ENCODE data around the gene SCYL1. TPM values are rescaled to one million over a fixed set of nuclear protein-coding genes. Genes with fewer than 3 reads are reported as not detected.

Gene SCYL1
- total and polyA plus RNA-seq, 7 donors = 66.9 to 106 (median 87.4) TPM

DNA sequence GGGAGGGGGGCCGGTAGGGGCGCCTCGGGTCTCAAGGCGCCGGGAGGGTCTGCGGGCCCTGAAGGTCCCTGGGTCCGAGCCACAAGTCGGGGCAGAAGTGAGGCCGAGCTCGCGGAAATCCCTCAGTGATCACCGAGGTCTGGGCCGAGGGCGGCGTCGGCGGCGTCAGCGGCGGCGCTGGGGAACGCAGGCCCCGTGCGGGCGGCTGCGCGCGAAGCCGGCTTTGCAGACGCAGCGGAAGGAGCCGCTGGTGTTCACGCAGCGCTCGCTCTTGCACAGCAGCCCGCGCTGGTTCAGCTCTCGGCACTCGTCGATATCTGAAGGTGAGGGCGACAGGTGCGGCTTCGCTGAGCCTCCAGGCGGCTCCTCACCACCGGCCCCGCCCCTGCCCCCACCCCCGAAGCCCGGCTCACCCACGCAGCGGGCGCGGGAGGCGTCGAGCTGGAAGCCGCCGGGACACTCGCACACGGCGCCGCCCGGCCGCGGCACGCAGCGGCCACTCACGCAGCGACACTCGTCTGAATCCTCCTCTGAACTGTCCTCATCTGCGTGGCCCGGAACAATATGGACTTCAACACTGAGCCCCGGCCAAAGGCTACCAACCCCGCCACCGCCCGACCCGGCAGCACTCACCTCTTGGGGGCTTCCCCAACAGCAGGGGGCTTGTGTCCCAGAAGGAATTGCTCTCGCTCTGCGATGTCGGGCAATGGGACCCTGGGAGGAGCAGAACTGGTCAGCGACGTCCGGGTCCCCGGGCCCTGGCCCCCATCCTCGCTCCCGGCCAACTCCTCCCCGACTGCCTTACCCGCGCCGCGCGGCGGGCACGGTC lies 14.2 kb downstream of the SCYL1 start:
- peak overlapping the region; percentile 84 for H3K27ac ChIP-seq
- peak overlapping the region; percentile 65 for H3K4me3 ChIP-seq
- 84 to 88% (median 85%) methylated on average over 92 of the region's 92 CpGs for WGBS, 3 donors
- DNase-seq = peak in 1 of 2 donors; percentile 22
- no peaks in the 10 kb centered on the region for H3K27me3 ChIP-seq (ENCODE audit: insufficient read depth in 3 of 3, low read length in 2 of 3)
- peaks cover 16% of the 10 kb centered on the region for H3K4me1 ChIP-seq
- peaks cover 0 to 66% of the 10 kb centered on the region in 2 donors for H3K36me3 ChIP-seq (ENCODE audit: insufficient read depth in 1 of 2, low read depth in 1 of 2)
- H3K9me3 ChIP-seq = no peaks in the 10 kb centered on the region
- ATAC-seq = no peak
- TF ChIP-seq, protein P1, sequence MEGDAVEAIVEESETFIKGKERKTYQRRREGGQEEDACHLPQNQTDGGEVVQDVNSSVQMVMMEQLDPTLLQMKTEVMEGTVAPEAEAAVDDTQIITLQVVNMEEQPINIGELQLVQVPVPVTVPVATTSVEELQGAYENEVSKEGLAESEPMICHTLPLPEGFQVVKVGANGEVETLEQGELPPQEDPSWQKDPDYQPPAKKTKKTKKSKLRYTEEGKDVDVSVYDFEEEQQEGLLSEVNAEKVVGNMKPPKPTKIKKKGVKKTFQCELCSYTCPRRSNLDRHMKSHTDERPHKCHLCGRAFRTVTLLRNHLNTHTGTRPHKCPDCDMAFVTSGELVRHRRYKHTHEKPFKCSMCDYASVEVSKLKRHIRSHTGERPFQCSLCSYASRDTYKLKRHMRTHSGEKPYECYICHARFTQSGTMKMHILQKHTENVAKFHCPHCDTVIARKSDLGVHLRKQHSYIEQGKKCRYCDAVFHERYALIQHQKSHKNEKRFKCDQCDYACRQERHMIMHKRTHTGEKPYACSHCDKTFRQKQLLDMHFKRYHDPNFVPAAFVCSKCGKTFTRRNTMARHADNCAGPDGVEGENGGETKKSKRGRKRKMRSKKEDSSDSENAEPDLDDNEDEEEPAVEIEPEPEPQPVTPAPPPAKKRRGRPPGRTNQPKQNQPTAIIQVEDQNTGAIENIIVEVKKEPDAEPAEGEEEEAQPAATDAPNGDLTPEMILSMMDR (IDR thresholded peaks at IDR 0.05) = no peak
- intact Hi-C loops (cut with DNase I) = no loop called here

DNA sequence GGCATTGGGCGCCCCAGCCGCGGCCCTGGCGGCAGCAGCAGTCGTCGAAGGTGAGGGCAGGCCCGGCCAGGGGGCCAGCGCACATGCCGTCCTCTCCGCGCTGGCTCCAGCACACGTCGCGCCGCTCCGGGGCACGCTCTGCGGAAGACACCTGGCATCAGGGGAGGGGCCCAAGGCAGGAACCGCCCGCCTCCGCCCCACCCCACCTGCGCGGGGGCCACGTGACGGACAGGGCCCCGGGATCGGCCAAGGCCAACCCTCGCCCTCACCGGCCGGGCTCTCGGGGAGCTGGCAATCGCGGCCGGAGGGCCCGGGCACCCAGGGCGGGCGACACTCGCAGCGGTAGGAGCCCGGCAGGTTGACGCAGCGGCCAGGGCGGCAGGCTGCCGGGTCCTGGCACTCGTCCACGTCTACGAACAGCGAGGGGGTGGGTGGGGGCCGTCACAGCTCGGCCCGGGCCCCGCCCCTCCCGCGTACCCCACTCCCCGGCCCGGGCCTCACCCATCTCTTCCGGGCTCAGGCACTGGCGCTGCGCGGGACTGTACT lies 14.9 kb downstream of the SCYL1 start:
- peaks cover 0 to 66% of the 10 kb centered on the region in 2 donors for H3K36me3 ChIP-seq (ENCODE audit: insufficient read depth in 1 of 2, low read depth in 1 of 2)
- DNase-seq = no peak

DNA sequence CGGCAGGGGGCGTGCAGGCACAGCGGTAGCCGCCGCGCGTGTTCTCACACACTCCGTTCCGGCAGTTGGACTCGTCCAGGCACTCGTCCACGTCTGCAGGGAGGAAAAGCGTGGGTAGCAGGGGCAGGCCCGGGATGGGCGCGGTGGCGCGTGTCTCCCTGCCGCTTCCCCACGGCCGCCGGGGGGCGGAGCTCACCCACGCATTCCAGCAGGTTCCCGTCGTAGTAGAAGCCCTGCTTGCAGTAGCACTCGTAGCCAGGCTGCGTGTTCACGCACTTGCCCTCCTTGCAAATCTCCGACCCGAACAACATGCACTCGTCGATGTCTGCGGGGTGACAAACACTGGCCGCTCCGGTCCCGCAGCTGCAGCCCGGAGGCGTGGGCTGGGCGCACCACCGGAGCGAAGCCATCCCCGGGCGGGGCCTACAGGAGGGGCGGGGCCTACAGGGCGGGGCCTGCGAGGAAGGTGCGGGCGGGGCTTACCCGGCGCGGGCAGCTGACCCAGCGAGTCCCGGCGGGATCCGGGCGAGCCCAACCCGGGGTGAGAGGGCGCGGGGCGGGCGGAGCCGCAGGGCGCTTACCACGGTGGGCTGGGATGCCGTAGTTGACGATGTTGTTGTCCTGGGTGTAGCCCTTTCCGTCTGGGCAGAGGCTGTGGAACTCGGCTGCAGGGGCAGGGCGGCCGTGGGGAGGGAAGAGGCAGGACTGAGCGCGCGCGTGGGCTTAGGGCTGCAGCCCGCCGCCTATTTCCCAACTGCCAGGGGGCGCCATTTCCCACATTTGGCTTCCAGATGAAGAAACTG lies 15.6 kb downstream of the SCYL1 start:
- Histone ChIP-seq H3K36me3 (ENCODE audit: insufficient read depth in 1 of 2, low read depth in 1 of 2) (peaks cover 0 to 63% of the 10 kb centered on the region in 2 donors), H3K27ac (peak overlapping the region; percentile 84), H3K27me3 (ENCODE audit: insufficient read depth in 3 of 3, low read length in 2 of 3) (no peaks in the 10 kb centered on the region), H3K9me3 (no peaks in the 10 kb centered on the region), H3K4me1 (peaks cover 16% of the 10 kb centered on the region), H3K4me3 (peak overlapping the region; percentile 65)
- TF ChIP-seq, protein P1 (IDR thresholded peaks at IDR 0.05) = peak; percentile 77
- ATAC-seq = peak; percentile 85 to 95 (median 93)
- intact Hi-C loops (cut with DNase I) = loop anchor here in 1 of 2 donors (1.0 to 5.0 kb wide), 3 partner anchors 32 to 112 kb away; partner anchors contain the start of gene FAM89B
- peak; percentile 89 to 95 for DNase-seq
- 0% methylated on average over 57 to 78 of the region's 78 CpGs for WGBS, 3 donors

More for the DNA sequence above, 14.9 kb downstream of the SCYL1 start:
- intact Hi-C loops (cut with DNase I) = loop anchor here in 1 of 2 donors (2.0 to 5.0 kb wide), 2 partner anchors 53 to 112 kb away; no protein-coding TSS in a partner anchor
- Histone ChIP-seq H3K4me1 (peaks cover 16% of the 10 kb centered on the region), H3K27ac (peak overlapping the region; percentile 84), H3K27me3 (ENCODE audit: insufficient read depth in 3 of 3, low read length in 2 of 3) (no peaks in the 10 kb centered on the region), H3K4me3 (peak overlapping the region; percentile 65), H3K9me3 (no peaks in the 10 kb centered on the region)
- TF ChIP-seq, protein P1 (IDR thresholded peaks at IDR 0.05) = no peak
- ATAC-seq = peak in 1 of 4 donors; percentile 15
- WGBS, 3 donors = 27 to 31% (median 29%) methylated on average over 51 to 60 of the region's 60 CpGs

DNA sequence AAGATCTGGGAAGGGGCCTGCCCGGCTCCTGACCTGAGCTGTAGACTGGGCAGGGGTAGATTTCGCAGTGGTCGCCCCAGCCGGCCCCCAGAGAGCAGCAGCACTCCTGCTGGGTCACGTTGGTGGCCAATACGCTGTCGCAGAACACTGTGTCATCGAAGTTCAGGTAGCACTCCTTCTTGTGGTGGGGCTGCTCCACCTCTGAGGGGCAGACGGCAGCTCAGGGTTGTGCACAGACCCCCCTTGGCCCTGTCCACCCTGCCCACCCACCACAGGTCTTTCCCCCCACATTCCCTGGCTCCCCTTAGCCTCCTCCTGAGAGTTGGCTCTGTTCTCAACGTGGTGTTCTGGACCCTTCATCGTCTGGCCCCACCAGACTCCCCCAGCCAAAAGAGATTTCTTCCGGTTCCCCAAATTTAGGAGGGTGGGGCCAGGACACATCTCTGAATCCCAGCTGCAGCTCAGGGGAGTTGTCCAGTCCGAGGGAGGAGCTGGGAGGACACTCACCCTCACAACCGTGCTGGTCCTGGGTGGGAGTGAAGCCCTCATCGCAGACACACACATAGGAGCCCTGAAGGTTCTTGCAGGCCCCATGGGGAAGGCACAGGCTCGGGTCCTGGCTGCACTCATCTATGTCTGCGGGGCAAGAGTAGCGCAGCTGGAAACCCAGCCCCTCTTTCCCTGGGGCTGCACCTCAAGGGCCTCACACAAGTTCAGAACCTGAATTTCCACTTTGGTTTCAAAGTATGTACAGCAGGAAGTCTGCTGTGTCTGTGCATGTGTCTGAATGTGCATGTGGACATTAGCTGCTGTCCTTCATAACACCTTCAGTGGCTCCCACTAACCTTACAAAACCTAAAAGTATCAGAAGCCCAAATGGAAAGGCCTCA lies 16.5 kb downstream of the SCYL1 start:
- H3K4me1 ChIP-seq = peaks cover 16% of the 10 kb centered on the region
- no peaks in the 10 kb centered on the region for H3K27me3 ChIP-seq (ENCODE audit: insufficient read depth in 3 of 3, low read length in 2 of 3)
- H3K9me3 ChIP-seq = no peaks in the 10 kb centered on the region
- whole genome bisulfite sequencing, 3 donors = 35 to 42% (median 41%) methylated on average over 18 of the region's 18 CpGs
- H3K4me3 ChIP-seq = peak overlapping the region; percentile 65
- peaks cover 0 to 62% of the 10 kb centered on the region in 2 donors for H3K36me3 ChIP-seq (ENCODE audit: insufficient read depth in 1 of 2, low read depth in 1 of 2)
- H3K27ac ChIP-seq = peak overlapping the region; percentile 84
- ATAC-seq (no peak), DNase-seq (no peak)
- intact Hi-C loops (cut with DNase I) = loop anchor here in 1 of 2 donors (1.0 to 5.0 kb wide), 3 partner anchors 31 to 111 kb away; partner anchors contain the start of gene FAM89B
- TF ChIP-seq, protein P1 (IDR thresholded peaks at IDR 0.05) = no peak

Data from psoas muscle (tissue), 8 donors.